COR-L47 (cell line): ENCODE results near the gene CLCN2.

Source experiments
- DNase-seq: peaks from one replicate; lab custom pipeline; 2025; lab: John Stamatoyannopoulos, UW

Gene CLCN2

DNA sequence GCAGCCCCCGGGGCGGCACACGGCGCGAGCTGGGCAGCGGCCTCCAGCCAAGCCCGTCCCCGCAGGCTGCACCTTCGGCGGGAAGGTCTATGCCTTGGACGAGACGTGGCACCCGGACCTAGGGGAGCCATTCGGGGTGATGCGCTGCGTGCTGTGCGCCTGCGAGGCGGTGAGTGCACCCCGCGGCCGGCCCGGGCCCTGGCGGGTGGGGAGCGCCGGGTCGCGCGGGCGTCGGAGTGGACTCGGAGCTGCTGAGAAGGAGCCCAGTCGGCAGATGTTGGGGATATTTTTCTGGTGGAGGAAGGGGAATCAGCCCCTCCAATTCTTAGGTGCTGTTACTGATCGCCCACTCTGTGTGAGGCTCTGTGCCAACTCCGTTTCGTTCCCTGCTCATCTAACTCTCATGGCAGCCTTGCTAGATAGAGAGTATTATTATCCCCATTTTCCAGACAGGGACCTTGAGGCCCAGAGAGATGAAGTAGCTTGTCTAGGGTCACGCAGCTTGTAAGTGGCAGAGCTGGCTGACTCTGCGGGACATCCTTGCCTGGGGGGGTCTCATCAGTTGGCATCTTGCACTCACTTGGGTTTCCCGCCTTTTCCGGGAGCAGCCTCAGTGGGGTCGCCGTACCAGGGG is 19.3 kb upstream of the CLCN2 start:
- DNase-seq: no peak

DNA sequence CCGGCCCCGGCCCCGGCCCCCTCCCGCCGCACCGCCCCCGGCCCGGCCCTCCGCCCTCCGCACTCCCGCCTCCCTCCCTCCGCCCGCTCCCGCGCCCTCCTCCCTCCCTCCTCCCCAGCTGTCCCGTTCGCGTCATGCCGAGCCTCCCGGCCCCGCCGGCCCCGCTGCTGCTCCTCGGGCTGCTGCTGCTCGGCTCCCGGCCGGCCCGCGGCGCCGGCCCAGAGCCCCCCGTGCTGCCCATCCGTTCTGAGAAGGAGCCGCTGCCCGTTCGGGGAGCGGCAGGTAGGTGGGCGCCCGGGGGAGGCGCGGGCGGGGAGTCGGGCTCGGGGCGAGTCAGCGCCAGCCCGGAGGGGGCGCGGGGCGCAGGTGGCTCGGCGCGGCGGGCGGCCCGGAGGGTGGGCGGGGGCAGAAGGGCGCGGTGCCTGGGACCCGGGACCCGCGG is 18.8 kb upstream of the CLCN2 start:
- no peak for DNase-seq

DNA sequence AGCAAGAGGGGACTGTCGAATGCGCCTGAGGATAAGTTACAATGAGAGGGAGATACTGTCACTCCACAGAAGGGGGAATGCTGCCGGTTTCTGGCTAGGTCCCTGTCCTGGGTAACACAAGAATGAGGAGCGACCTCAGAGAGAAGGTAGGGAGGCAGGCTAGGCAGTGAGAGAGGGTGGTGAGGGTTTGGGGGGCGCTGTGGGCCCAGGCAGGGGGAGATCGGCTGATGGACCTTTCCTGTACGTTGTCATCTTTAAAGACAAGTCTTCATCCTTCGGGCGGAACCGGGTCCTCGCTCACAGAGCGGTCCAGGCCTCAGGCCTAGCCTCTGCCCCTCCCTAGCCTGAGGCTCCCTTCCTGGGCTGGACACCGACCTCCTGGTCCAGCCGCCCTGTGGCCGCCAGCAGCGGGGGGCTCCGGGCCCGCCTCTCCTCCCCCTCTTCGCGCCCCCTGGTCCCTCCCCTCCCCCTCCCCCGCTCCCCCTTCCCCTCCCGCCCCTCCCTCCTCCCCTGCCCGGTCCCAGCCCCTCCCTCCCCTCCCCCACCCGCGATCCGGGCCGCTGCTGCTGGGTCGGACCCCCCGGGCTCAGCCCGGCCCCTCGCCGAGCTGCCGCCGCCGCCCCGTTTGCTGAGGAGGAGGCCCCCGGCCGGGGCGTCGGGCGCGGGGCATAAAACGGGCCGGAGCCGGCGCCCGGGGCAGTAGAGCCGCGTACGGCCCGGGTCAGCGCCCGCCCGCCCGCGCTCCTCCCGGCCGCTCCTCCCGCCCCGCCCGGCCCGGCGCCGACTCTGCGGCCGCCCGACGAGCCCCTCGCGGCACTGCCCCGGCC is 18.2 kb upstream of the CLCN2 start, which contains the start of gene CHRD:
Gene CHRD (plus strand): TSS at position 697 of the 827 bp plus-strand sequence. CDS start 265 bp downstream, outside the sequence.
- DNase-seq: no peak

DNA sequence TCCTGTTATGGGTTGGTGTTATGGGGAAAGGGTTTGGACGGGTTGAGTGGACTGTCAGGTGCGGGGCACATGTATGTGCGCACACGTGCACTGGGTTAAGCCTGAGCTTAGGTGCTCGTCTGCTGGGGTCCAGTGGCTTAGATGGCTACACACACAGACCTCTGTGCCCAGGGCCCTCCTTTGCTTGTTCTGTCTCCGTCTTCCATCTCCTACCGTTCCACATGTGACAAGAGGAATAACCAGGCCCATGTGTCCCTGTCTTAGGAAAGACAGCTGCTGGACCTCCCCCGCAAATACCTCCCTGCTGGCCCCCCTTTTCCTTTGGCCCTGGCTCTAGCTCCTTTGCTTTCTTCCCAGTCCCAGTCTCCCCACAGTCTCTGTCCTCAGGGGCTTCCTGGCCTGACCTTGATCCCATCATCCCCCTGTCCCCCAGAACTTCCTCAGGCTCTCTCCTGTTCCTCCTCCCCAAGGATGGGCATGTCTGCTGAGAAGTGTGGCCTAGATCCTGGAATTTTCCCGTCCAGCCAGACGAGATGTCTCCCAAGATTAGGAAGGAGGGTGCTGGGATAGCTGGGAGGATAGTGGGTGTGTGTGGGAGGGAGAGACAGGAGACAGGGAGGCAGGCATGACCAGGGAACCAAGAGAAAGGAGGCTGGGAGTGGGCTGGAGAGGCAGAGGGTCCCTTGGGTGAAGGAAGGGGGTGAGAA is 17.4 kb upstream of the CLCN2 start:
- no peak for DNase-seq

DNA sequence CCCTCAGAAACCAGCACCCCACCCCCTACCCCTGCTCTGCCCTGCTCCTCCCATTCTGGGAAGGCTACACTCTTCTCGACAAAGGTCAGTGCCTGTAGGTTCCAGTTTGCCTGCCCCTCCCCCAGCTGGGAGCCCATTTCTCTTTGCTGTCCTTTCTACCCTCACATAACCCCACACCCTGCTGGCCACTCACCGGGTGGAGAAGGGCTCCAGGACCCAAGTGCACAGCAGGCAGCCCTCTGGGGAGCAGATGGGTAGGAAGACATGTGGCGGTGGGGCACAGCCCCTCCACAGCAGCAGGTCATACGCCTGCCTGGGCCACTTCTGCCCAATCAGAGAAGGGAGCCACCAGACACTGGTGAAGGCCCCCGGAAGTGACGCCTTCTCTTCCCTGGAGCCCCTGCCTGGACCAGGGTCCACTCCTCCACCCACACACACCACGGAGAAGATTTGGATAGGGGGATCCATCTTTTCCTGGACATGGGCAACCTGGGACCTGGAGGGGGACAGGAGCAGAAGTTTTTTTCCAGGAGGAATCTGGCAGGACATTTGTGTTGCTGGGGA is 16.6 kb upstream of the CLCN2 start, which contains the start of gene THPO:
Gene THPO (minus strand): TSS at position 326 of the 564 bp plus-strand sequence. CDS start 1,948 bp downstream, outside the sequence.
- no peak for DNase-seq

DNA sequence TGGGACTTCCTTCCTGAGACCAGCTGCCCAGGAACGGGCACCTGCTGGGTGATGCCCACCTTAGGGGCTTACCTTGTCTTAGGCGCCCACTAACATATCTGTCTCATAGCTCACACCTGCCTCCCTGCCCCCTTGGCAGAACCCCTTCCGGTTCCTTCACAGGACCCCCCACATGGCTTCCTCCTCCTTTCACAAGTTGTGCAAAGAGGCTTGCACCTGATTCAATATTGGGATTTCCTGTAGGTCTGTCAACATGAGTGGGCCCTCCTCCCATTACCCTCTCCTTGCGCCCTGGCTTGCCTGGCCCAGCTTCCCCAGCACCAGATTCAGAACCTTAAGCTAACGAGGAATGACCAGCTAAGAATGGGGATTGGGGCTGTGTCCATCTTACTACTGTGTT is 16.0 kb upstream of the CLCN2 start:
- DNase-seq: peak; percentile 63

DNA sequence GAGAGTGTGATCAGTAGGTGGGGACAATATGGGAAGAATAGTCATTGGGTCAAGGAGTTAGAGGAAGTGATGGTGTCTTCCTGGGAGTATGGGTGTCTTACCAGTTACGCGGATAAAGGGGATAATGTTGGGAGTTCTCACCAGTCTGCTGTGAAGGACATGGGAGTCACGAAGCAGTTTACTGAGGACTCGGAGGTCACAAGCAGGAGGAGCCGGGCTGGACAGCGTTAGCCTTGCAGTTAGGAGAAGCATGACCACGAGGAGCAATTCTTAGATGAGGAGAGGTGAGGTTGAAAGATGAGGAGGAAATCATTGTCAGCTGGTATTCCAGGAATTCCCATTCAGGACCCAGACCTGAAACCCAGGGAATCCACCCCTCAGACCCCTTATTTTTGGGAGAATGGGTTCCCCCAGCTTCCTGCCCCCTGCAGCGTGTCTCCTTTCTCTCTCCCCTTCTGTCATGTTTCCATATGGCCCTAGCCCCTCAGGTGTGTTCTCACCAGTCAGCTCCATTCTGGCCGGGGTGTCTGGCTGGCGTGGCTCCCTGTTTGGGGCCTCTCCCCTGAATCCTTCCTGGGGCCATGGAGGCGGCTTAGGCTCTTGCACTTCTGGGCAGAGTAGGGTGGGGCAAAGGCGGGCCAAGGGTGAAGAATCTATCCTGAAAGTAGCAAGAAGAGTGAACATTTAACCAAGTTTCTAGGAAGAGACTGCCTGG is 14.5 kb upstream of the CLCN2 start:
- DNase-seq: no peak

DNA sequence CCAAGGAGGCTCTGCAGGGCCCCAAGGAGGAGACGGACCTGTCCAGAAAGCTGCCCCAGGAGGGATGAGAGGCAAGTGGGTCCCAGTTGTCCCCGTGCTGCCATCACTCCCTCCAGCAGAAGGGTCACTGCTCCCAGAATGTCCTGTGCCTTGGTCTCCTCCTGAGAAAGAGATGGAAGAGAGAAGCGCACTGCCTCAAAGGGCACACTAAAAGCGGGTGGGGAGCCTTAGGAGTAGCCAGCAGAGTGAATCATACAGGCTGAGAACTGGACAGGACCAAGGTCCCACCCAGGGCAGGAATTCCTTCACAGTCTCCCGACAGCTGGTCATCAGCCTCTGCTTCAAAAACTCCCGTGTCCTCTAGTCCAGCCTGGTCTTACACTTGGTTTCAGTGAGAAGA is 12.0 kb upstream of the CLCN2 start:
- no peak for DNase-seq

DNA sequence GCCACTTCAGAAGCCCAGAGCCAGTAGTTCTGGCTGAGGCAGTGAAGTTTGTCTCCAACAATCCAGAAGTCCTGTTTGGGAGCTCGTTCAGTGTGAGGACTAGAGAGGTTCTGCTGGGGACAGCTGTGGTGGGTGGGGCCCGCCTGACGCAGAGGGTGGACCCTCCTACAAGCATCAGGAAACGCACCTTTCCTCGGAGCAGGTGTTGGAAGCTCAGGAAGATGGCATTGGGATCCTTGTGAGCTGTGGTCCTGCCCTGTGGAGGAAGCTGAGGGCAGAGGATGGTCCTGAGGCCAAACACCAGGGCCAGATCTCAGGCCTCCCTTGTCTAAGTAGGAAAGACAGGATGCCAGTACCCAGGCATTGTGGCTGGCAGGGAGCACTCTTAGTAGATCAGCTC is 11.5 kb upstream of the CLCN2 start:
- no peak for DNase-seq

DNA sequence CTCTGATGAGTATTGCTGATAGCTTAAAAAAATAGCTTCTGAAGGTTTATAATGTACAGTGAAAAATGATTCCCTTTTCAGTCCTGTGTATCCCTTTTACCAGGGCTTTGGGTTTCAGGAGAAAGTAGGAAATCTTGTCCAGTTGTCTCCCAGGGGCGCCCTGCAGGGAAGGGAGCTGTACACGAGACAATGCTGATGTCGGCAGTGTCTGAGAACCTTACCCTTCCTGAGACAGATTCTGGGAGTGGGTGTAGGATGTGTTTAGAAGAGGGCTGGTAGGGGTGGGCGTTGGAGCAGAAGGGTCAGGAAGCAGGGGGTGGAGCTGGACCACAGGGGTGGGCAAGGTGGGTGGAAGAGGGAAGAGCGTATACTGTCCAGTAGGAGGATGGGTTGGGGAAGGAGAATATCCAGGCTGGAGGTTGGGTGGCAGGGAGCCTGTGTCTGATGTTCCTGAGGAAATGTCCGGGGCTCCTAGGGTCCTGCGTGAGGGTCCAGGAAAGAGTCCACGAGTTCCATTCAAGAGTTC is 11.0 kb upstream of the CLCN2 start:
- DNase-seq: no peak

DNA sequence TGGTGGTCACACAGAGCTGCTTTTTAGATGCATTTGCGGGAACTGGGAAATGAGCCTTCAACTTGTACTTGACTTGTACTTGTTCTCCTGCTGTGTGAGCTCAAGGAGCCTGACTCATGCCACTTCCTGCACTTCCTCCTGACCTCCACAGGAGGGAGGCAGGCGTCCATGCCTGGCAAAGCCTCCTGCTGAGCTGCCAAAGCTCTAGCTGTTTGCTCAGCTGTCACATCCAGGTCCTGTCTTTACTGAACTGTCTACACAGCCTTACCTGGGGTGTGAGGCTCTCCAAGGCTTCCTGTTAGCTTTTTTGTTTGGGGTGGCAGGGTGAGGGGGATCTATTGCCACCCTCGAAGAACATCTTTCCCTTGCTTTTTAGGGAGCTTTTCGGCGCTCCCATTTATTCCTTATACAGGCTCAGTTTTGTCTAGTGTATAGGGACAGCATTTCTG is 10.2 kb upstream of the CLCN2 start:
- peak; percentile 97 for DNase-seq

DNA sequence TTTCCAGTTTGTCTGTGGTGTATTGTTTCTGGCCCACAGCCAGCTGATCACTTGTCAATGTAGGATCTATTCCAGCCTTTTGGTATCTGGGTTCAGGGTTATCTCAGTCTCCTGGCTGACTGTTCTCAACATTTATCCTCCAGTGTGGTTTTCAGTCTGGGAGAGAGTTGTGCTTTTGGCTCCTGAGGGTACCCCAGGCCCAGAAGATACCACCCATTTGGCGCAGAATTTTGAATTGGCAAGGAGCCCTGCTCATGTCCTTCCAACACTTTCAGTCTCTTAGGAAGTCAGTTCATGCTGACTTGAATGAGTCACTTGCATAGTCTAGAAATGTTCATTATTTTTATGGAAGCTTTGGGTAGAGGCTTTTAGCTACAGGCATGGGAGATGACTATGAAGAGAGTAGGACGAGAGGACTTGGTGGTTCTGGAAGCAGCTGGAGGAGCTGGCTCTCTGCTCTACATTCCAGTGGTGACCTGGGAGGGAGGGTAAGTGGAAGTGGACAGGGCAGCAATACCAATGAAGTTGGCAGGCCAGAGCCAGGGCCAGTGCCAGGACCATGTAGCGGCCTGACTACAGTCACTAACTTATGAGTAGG is 7.3 kb upstream of the CLCN2 start:
- DNase-seq: no peak

DNA sequence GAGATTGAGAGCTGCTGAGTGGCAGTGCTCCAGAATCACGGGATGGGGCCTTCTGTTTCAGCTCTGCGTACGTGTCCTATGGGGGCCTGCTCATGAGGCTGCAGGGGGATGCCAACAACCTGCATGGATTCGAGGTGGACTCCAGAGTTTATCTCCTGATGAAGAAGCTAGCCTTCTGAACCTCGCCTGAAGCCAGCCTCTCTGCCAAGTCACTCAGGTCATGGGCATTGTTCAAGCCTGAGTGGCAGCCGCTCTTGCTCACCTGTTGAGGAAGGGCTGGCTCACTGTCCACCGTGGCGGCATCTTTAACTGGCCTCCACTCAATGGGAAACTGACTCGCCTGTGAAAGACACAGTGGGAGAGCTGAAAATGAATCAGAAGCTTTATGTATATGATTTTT is 6.7 kb upstream of the CLCN2 start:
- no peak for DNase-seq

DNA sequence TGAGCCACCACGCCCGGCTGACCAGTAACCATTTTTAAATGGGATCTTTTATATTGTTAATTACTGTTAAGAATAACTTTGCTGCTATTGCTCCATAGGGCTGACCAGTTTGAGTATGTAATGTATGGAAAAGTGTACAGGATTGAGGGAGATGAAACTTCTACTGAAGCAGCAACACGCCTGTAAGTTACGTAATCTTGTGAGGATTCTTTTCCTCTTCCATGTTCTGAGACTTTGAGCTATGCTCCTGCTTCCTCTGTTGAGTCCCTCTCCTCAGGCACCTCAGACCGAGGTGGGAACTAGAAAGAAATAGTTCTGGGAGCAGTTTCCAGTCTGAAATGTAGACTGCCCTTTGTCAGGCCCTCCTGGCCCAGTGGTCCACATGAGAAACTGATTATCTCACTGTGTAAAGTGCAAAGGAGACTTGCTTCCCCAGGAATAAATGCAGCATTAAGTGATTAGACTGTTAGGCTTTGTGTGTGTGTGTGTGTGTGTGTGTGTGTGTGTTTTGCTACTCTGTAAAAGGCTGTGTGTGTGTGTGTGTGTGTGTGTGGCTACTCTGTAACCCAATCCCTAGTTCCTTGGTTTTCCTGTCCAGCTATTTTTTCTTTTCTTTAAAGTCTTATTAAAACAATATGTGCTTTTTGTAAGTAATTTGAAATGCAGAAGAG is 5.3 kb upstream of the CLCN2 start:
- DNase-seq: no peak

DNA sequence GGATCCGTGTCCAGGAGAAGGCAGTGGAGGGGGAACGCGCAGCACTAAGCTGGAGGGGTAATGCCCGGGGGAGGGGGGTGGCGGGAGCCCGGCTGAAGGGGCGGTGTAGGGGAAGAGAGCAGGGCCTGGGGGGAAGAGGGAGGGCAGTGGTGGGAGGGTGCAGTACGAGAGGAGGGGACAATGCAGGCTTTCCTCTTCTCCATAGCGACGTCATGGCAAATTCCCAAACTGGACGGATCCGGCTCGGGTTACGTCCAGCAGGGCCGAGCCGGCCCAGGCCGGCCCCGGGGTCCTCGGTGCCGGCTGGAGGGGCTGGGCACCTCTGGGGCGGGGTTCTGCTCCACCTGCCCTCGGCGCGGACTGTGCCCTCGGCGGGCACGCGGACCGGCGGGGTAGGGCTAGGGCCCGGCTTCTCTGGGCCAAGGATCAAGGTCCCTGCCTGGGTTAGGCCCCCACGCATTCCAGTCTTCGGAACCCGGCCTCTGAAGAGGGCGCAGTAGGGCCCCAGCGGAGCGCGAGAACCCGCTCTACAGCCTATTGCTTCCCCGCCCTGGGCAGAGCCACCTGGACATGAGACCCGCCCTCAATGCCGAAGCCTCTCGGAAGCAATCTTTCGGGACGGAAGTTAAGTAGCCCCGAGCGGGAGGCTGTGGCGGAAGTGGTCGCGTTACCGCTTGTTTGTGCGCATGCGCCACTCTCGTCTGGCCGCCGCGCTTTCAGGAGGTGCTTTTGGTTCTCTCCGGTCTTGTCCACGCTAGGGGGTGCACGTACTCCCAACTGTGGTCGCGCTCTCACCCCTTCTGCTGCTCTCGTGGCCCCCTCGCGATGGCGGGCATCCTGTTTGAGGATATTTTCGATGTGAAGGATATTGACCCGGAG is 1.5 kb upstream of the CLCN2 start:
- peak; percentile 100 for DNase-seq

DNA sequence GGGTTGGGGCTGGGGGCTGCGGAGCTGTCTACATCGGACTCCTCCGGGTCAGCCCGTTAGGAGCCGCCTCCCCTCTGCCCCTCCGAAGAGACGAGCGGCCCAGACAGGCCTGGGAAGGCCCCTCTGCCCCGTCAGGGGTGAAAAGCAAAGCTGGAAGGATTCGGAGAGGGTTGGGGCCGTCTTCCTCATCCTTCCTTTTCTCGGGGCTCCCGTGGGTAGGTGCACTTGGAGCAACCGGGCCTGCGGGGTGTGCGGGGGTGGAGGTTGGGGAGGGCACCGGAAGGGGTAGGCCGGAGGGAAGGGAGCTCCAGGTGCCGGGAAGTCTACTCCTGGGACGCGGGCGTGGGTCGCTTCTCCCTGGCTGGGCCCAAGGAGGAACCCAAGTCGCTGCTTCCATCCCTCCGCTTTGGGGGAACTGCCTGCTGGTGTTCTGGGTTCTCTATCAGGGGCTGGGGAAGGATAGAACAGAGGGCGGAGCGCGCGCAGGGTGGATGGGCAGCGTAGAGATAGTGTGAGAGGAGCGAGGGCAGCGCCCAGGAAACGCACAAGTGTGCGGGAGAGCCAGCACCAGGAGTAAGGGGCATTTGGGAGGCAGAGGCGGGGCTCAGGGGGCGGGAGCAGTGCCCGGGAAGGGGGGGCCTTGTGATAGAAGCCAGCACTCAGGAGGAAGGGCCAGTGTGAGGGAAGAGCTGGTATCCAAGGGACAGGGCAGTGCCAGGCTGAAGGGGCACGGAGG is 695 bp upstream of the CLCN2 start:
- peak; percentile 71 for DNase-seq

DNA sequence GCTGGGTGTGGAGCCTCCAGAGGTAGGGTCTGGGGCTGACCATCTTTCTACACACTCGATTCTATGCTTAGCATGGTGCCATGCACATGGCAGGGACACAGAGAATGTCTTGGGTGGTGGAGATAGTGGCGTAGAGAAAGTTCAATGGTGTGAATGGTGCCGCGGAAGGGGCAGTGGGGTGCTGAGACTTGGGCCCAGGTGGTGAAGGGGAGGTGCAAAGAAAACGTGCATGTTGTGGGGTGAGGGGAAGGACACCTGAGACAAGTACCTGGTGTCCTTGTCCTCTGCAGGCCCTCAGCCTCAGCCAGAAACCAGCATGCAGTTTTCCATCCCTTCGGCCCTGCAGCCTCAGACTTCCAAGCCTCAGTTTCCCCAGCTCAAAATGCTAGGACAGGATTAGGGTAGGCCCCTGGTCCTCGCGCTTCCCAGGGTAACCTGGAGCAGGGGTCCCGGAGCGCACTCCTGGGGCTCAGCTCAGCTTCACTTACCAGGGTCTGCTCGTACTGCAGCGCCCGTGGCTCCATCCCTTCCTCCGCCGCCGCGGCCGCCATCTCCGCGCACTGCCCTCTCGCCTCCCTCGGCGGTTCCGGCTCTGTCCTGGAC is 375 bp downstream of the CLCN2 start:
- no peak for DNase-seq
